AG04450 (cell line): Measurements from ENCODE around the gene PLXDC2. TPM values are rescaled to one million over a fixed set of nuclear protein-coding genes. Genes with fewer than 3 reads are reported as not detected.

Experiments used
- CTCF ChIA-PET: fragments of 300-600, 350-600 bp; formaldehyde crosslinking; extraction: SDS; loops from one replicate; lab custom pipeline; 2022; ENCODE audit warnings: antibody characterized with exemption, inconsistent platforms; lab: Charles Lee
- POLR2A ChIA-PET: fragments of 350-600 bp; formaldehyde crosslinking; extraction: SDS; loops from one replicate; lab custom pipeline; 2021; ENCODE audit warnings: antibody characterized with exemption, inconsistent platforms; lab: Yijun Ruan, JAX
- DNase-seq: peaks from one replicate; pipeline ENCODE4 v3.0.0-alpha.2; 2011; ENCODE audit warnings: low read depth, low spot score
- H3K27ac ChIP-seq: one replicate; pipeline ENCODE4 v1.5.1; 2012; ENCODE audit warnings: low read depth, low read length, control low read depth
- H3K27me3 ChIP-seq: one replicate; pipeline ENCODE4 v1.6.0; 2012; ENCODE audit warnings: low read length; ENCODE audit not compliant: control insufficient read depth, insufficient read depth
- H3K4me3 ChIP-seq: 2 replicates; pipeline ENCODE4 v1.5.1; 2011; ENCODE audit warnings: mild to moderate bottlenecking, low read depth, low read length, control low read depth
- H3K9me3 ChIP-seq: 2 replicates; pipeline ENCODE4 v1.5.1; 2012; ENCODE audit warnings: low read length; ENCODE audit not compliant: control insufficient read depth, insufficient read depth
- CTCF ChIP-seq: IDR thresholded peaks from 2 replicates; pipeline ENCODE4 v1.5.1; 2011; ENCODE audit warnings: low read depth, low read length, control low read depth, inconsistent platforms
- polyA plus RNA-seq: library from polyadenylated mRNA; depleted of rRNA; stranded (reverse); fragments of >200 nt; gene quantifications from 2 replicates; pipeline ENCODE4 v1.2.3, GENCODE V29; 2011

Gene PLXDC2
- polyA plus RNA-seq, 1 experiment, result 10.4 TPM

DNA sequence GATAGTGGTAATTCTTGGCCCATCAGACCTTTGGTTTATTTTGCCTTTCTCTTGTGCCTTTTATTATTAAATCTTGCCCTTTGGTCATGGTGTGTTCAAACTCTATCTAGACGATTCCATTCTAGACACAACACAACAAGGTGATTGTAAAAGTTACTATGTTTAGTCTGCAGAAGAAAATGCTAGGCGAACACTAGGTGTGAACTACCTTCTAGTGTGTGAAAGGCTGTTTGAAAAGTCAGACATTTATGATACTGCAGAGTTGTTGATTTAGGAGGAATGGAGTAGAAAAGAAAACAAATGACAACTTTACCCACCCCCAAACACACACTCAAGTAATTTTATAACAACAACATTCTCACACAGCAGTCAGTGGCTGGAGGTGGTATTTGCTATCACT, 103.4 kb downstream of the PLXDC2 start:
- Histone ChIP-seq H3K27me3 (no peaks in the 10 kb centered on the region), H3K9me3 (no peaks in the 10 kb centered on the region), H3K27ac (no peak overlapping the region), H3K4me3 (no peak overlapping the region)
- TF ChIP-seq CTCF, result no peak
- ChIA-PET CTCF (no interaction called here), POLR2A (no interaction called here)
- no peak for DNase-seq

- TF ChIP-seq CTCF, result no peak
- no peak overlapping the region for H3K27ac ChIP-seq
- DNase-seq, result no peak
- ChIA-PET POLR2A (no interaction called here), CTCF (no interaction called here)
- H3K27me3 ChIP-seq, result no peaks in the 10 kb centered on the region
- H3K9me3 ChIP-seq, result no peaks in the 10 kb centered on the region
- H3K4me3 ChIP-seq, result no peak overlapping the region
These were observed 104.0 kb downstream of the PLXDC2 start for GRCh38 chr10:19920075-19920726.

GRCh38 chr10:19921300-19922140, 105.3 kb downstream of the PLXDC2 start:
- no peak for DNase-seq
- Histone ChIP-seq H3K4me3 (no peak overlapping the region), H3K9me3 (no peaks in the 10 kb centered on the region), H3K27ac (no peak overlapping the region), H3K27me3 (no peaks in the 10 kb centered on the region)
- POLR2A ChIA-PET, result no interaction called here
- no peak for TF ChIP-seq CTCF
- CTCF ChIA-PET, result no interaction called here

- peak; percentile 32 for DNase-seq
- Histone ChIP-seq H3K9me3 (no peaks in the 10 kb centered on the region), H3K4me3 (no peak overlapping the region), H3K27ac (no peak overlapping the region), H3K27me3 (no peaks in the 10 kb centered on the region)
- CTCF ChIA-PET, result no interaction called here
- TF ChIP-seq CTCF, result no peak
- POLR2A ChIA-PET, result interaction anchor here (0.6 kb wide), 1 partner anchor 25 kb away, joined by 3 read pairs; no protein-coding TSS in a partner anchor
These were observed 106.2 kb downstream of the PLXDC2 start for GRCh38 chr10:19922236-19922963.
